AG08395 (cell line): ENCODE data around the gene DRD4.
"Not testable (repeated sequence)": the region's sequence is repeated elsewhere in the genome, so short reads cannot be mapped to it uniquely, and the experiment has no call there.

Source experiments
- DNase-seq: peaks from one replicate; pipeline ENCODE4 v3.0.0; 2012; ENCODE audit warnings: mixed read lengths, low spot score

Gene DRD4

DNA sequence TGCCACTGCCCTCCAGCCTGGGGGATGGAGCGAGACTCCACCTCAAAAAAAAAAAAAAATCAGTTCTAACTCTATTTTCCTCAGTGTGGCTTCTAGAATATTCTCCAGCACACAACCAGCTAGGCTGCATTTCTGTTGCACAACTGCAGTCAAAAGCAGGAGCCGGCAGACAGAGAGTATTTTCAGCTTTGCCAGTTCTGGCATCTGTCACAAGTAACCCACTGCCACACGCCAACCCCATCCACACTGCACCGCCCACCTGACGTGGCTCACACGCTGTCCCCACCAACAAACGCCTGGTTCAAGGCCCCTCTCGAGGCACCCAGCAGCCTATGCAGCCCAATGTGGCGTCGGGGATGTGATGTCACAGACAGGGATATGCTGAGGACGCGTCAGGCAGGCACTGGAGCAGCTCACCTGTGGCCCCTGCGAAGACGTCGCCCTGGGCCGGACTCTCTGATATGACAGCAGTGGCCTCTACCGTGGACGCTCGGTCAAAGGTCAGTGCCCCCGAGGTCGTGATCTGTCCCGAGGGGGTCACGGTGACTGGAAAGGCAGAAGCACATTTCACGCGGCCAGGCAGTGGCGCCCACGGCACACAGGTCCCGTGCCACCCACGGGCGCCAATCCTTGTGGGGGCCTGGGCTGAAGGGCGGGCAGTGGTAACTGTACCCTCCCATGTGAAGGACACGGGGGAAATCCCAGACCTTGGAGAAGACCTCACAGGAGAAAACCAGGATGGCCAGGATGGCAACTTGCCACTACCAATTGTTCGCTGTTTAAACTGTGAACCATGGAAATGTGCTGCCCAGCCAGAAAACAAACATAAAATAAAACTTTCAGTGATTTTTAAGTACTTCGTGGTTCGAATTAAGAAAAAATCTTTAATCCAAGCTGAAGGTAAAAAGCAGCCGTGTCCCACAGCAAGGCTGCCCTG lies 42.5 kb downstream of the DRD4 start:
- no peak for DNase-seq

DNA sequence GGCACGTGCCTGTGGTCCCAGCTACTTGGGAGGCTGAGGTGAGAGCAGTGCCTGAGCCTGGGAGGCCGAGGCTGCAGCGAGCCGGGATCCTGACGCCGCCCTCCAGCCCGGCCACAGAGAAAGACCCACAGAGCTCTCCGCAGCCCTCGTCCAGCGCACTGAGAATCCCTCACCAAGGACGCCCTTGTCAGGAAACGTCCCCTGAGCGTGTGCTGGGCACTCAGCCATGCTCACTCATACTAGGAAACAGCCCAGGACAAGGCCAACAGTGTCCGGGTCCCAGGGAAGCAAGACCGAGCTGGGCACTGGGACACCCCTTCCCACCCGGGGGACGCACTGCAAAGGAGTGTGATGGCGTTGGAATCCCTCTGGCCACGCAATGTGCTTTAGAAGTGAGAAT lies 43.4 kb downstream of the DRD4 start:
- DNase-seq = no peak

DNA sequence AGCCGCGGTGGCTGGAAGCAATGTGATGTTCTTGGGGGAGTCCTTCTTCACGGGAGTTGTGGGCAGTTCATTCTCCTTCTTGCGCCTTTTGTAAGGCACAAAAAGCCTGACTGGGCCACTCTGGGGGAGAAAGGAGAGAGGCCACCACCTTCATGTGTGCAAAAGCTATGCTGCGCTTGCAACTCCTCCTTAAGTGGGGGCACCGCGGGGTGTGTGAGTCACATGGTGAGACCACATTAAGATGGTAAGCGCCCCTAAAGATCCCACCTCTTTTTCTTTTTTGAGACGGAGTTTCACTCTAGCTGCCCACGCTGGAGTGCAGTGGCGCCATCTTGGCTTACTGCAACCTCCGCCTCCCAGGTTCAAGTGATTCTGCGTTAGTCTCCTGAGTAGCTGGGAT lies 43.9 kb downstream of the DRD4 start:
- no peak for DNase-seq

DNA sequence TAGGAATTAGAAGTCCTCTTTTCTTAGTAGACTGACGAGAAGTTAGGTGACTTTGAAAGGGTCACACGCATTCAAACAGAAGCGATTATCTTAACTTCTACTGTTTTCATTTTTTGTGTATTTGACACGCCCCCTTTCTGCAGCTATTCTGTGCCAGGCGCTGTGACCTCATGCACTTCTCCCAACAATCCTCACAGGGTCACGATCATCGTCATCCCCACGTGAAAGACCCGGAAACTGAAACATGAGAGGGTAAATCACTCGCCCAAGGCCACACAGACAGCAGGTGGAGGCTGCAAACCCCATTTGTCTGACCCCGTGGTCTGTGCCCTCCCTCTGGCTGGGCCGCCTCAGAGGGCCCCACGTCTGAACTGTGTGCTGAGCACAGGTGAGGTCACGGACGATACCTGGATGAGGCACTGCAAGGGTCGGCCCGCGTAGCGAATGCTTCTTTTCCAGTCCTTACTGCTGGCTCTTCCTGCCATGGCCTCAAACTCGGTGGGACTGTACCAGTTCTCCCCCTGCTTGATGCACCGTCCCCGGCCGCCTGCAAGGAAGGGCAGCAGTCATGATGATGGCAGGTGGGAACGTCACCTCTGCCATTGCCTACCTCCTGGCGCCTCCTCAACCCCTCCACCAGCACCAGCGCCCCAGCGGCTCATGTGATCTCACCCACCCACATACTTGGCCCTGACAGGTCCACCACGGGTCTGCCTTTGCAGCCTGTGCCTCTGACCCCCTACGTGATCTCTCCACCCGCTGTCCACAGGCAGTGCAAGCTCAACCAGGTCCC lies 49.6 kb downstream of the DRD4 start:
- no peak for DNase-seq

DNA sequence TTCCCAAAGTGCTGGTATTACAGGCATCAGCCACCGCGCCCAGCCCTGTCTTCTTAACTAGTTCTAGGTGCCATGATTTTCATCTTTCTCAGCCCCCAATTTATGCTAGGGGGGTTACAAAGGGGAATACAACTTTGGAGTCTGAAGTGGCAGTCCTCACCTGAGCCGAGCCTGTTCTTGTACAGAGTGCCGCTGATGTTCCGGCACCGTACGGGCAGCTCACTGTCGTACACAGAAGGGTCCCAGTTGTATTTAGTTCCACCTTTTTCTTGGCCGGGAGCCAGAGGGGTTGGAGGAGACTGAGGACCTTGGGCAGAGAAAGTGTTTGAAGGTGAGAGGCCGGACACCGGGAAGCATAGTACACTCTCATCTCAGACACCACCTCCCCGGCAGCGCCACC lies 50.7 kb downstream of the DRD4 start:
- DNase-seq = no peak

DNA sequence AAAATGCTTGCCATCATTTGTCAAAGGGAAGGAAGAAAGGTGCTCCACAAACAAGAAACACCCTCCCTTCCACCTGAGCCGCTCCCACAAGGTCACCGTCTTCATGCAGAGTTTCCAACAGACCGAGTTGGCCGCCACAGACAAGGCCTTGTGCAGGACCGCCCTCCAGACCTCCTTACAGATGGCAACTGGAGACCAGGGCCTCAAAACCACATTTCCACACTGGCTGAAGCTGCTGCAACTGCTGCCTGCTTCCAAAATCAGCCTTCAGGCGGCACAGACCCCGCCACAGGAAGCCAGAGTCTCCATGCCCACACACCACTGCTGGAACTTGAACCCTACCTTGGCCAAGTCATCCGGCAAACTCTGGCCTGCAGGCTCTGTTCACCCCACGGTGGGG lies 51.6 kb downstream of the DRD4 start:
- no peak for DNase-seq

DNA sequence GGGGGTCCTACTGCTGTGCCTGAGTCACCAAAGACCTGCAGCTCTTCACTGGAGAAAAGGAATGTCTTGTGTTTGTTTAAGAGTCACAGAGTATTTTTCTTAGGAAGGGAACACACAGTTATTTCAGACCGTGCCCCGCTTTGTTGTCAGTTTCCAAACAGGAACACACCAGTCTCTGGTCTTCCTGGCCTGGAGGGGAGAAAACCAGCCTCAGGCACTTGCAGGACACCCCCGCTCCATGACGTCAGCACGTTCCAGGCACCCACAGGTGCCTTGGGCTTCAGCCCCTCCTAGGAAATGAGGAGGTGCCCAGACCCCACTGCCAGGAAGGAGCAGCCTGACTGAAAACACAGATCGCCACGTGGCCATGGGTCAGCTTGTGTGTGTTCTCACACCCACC lies 52.6 kb downstream of the DRD4 start:
- no peak for DNase-seq

DNA sequence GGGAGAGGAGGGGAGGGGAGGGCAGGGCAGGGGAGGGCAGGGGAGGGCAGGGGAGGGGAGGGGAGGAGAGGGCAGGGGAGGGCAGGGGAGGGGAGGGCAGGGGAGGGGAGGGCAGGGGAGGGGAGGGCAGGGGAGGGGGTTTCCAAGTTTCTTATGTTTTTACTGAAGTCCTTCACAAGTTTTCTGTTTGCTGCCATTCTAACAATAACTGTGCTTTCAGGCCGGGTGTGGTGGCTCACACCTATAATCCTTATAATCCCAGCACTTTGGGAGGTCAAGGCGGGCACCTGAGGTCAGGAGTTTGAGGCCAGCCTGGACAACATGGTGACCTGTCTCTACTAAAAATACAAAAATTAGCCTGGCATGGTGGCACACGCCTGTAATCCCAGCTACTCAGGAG lies 53.2 kb downstream of the DRD4 start:
- DNase-seq = not testable (repeated sequence)
